ENCODE data around the gene ANKRD27.
"Not testable (repeated sequence)": the region's sequence is repeated elsewhere in the genome, so short reads cannot be mapped to it uniquely, and the experiment has no call there.

The ANKRD27 gene

DNA sequence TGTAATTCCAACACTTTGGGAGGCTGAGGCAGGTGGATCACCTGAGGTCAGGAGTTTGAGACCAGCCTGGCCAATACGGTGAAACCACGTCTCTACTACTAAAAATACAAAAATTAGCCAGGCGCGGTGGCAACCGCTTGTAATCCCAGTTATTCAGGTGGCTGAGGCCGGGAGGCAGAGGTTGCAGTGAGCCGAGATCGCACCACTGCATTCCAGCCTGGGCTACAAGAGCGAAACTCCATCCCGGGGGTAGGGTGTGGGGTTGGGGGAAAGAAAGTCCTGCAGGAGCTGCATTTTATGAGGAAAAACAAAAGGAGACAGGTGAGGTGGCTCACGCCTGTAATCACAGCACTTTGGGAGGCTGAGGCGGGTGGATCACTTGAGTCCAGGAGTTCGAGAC is 22.6 kb downstream of the ANKRD27 start:
- DNase-seq, result not testable (repeated sequence)

DNA sequence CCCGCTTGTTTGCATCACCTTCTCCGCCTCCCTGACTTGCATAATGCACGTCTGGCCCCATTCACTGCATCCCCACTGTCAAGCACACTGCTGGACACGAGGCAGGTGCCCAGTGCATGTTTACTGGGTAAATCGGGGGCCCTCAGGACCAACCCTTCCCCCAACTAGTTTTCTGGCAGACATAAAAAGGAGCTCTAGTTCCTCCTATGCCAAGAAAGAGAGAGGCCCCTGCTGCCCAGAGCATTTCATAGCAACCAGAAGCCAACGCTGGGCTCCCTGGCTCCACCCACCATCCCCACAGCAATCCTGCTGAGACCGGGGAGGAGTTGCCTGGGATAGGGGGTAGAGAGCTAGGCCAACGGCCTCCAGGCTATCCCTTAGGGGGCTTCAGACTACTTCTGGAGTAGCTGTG is 23.2 kb downstream of the ANKRD27 start:
- DNase-seq, result no peak

DNA sequence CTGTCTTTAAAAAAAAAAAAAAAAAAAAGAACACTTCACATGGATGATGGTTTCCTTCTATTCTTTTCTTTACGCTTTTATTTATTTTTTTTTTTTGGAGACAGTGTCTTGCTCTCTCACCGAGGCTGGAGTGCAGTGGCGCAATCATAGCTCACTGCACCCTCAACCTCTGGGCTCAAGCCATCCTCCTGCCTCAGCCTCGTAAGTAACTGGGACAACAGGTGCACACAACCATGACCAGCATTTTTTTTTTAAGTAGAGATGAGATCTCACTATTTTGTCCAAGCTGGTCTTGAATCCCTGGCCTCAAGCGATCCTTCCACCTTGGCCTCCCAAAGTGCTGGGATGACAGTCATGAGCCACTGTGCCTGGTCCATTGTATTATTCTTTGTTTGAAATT is 24.3 kb downstream of the ANKRD27 start:
- DNase-seq, result no peak

DNA sequence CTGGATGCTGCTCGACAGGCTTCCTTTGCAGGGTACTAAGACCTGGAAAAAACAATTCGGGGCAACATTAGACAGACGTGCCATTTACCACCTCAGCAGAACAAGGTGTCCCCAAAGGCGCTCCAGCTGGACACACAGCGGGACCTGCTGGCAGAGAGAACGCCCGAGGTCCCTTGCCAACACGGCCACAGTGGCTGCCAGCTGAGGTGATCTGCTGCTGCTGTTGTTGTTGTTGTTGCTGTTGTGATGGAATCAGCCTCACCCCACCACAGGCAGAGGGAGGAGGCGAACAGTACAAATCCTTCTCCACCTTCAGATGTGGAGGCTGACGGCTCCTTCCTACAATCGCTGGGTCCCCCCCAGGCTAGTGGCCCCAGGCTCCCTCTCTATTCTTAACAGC is 25.2 kb downstream of the ANKRD27 start:
- DNase-seq, result no peak

DNA sequence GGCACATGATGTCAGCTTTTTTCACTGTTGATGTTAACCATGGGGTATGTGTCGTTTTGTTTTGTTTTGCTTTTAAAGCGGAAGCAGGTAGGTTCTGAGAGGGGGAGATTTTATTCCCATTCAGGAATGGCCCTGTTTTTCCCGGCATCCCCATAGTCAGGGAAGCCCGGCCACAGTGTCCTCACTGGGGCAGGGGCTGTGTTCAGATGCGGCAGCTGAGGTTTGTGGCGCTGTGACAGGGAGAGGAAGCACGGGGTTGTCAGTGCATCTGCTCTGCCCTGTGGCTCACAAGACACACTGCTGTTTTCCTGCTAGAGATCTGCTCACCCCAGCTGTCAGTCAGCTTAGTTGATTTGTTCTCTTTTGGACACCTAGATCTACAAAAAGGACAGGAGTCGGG is 27.6 kb downstream of the ANKRD27 start:
- no peak for DNase-seq

DNA sequence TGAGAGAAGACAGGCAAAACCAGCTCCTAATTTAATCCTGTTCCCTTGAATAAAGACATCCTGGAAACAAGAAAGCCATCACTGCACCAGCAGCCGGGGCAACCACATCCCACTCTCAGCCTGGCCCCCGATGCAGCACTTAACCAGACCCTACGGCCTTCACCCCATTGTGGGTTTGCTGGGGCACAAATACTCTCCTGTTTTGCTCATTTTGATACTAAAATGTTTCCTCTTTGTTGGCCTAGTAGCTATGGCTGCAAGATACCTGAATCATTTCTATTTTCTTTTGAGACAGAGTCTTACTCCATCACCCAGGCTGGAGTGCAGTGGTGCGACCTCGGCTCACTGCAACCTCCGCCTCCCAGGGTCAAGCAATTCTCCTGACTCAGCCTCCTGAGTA is 28.4 kb downstream of the ANKRD27 start:
- DNase-seq, result peak; percentile 66

DNA sequence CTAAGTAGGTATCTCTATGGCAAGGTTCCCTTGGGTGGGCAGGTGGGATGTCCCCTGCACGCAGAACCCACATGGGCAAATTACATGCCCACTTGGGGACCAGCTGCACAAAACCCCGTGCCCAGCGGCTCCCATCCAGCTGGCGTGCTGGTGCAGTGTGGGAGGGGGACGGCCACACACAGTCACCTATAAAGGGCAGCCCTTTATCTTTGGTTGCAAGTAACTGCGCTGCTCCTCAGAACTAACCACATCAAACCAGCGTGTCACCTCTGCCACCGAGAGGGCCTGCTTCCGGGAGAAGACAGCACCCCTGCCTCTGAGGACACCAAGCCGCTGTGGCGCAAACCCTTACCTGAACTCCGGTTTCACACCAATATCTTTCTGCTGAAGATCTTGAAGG is 32.2 kb downstream of the ANKRD27 start:
- peak; percentile 63 for DNase-seq

DNA sequence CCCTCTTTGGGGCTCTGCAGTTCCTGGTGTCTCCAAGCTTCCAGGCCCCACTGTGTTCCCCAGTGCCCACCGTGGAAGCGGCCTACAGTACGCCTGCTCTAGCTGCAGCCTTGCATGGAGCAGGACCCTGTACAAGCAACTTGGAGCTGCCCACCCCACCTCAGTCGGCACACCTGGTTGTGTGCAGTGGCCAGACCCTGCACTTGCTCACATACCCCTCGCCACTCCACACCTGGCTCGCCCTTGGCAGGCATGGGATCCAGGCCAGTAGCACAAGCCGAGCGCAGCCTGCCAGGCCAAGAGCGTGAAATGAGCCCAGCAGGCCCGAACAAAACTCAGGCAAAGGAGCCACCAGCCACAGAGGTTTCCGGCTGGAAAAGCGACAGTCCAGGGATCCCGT is 36.4 kb downstream of the ANKRD27 start:
- DNase-seq, result no peak

DNA sequence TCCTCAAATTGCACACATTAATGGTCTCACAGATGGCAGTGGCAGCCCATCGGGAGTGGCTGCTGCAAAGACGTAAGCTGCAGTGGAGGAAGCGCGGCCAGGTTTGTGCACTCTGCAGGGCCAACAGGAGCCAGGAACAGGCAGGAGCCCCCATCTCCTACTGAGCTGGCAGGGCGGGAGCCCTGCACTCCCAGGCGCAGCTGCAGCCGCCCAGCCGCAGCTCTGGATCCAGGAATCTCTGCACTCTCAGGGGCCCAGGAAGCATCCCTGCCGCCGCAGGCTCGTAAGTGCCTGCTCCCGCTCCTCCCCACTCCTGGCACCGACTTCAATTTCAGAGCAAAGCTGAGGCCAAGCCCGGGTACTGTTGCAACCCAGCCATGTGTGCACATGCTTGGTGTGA is 37.5 kb downstream of the ANKRD27 start:
- DNase-seq, result no peak

DNA sequence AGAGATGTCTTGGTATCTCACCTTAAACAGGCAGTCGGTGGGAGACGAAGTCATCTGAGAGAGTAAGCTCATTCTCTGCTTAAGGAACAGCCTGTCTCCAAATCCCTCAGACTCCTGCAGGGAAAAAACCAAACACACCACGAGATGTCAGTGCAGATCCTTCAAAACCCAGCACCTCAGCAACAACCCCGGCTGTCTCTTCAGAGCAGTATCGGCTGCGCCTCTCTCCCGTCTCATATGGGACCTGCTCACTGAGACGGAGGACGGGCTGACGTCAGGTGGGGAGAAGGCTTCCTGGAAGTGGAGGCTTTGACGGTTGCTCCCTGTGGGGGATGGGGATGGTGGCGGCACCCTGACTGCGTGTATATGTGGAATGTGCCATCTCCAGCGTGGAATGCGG is 43.6 kb downstream of the ANKRD27 start:
- no peak for DNase-seq

DNA sequence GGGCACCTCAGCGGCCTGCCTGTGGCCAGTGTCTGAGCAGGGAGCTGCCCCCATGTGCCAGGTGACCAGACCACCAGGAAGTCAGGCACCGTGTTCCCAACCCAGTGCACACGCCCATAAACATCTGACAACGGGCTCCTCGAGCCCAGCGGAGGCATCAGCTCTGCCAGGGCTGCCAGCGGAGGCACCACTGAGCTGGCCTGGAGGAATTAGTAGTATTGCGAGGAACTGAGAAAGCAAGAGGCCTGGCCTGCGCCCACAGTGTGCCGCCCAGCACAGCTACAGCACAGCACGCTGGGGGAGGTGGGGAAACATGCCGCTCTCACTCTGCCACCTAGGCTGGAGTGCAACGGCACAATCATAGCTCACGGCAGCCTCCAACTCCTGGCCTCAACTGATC is 44.6 kb downstream of the ANKRD27 start:
- DNase-seq, result no peak

DNA sequence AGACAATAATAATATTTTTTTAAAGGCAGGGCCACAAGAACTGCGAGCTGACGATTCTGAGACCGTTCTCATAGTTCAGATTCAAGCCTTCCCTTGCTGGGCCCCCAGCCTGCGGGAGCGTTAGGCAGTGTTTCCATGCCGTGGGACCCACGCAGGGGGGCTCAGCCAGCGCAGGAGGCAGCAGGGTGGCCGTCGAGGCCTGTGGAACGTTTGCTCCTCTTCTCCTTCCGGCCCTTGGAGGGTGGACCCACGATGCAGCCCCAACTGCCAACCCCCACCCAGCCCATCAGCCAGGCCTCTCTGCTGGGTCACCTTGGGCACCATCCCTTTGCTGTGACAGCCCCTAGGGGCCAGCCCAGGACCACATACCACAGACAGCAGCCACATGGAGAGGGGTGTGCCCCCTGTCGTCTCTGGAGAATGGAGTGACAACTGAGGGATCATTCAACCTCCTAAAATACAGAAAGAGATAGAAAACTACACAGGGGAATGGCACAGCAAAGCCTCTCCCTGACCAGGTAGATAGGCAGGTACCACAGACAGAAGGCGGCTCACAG is 47.2 kb downstream of the ANKRD27 start:
- no peak for DNase-seq

DNA sequence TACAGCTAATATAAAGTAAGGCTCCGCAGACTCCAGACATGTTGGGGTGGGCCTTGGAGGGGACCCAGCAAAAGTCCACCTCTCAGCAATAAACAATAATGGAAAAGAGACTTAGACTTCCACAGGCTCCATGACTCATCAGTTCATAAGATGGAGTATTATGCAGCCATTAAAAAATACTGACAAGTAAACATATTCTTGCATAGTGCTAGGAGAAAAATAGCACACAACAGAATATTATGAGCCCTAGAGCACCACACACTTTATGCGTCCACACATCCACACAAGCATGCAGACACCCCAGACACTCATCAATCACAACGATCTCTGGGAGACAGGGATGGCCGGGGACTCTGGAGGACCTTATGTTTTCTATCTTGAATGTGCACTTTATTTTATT is 48.0 kb downstream of the ANKRD27 start:
- no peak for DNase-seq

DNA sequence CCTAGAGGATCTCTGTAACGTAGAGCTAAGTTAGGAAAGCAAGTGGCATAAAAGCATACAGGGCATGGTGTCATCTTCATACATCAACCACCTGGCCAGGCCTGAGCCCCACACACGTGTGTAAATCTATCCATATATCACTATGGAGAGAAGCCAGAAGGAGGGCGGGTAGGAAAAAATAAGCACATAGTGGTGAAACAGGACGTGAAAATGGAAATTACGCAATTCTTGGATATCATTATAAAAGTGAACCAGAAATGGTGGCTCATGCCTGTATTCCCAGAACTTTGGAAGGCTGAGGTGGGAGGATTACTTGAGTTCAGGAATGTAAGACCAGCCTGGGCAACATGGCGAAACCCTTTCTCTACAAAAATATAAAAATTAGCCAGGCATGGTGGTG is 50.6 kb downstream of the ANKRD27 start:
- no peak for DNase-seq

DNA sequence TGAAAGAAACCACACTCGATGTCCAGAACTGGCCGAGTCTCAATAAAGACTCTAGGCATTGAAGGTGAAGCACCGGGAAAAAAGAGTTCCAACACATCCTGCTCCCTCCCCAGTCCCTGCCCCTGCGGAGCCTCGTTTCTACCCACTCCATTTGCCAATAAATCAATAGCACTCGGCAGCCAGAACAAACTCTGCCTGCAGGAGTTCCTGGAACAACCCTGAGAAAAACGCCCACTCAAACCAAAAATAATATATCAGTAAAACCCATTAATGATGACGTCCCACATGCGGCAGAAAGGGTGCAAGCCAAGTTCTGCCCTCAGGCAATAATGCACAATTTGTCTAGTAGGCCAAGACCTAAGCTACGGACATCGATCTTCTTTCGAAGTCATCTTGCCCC is 53.0 kb downstream of the ANKRD27 start:
- no peak for DNase-seq

DNA sequence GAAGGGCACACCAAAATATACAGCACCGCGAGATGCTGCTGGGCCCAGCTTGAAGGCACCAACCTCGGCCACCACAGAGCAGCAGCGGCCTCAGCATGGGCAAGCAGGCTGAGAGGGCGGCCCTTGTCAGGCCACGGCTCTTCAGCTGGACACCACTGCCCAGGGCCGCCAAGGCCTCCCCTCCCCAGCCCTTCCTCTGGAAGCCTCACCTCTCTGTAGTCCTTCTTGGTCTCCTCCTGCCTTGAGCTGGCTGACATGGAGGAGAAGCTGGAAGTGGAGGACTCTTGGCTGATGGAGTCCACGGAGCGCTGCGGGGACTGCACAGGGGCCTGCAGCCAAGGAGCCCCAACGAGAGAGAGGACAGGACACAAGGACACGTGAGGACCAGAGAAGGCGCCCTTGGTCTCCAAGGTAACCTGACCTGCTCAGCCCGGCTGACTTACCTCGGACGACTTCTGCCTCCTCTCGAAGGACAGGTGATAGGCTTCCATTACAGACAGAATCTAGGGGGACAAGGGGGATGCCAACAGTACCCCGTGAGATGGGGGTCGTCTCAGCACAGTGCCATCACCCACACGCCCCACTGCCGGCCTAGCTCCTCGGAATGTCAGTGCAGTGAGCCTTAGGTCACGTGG is 55.8 kb downstream of the ANKRD27 start:
- DNase-seq, result no peak

DNA sequence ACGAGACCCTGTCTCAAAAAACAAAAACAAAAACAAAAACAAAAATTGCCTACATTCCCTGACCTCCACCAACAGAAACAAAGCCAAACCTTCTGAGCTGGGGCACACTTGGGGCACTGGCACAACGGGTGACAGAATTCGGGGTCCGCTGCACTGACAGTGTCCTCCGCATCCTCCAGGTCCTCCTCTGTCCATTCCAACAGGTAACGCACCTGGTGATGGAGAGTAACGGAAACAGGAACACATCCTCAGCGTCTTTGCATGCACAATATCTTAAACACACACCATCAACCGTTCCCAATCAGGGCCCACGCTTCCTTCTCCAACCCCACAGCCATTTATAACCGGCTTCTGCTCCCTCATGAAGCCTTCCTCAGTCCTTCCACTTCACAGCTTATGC is 59.4 kb downstream of the ANKRD27 start:
- no peak for DNase-seq

DNA sequence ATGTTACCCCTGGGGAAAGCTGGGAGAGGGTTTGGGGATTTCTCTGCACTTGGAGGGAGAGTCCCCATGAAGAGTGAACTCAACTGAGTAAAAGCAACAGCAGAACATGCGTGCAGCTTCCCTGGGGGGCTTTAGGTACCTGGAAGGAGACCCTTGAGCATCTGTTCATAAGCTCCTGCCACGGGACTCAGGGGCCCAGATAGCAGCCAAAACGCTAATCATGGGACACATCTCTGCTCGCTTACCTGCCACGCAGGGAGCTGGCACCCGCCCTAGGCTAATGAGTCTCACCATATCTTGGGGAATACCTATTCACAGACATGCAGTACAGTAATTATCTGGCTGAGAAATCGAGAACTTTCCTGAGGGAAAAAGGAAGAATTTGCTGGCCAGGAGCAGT is 60.1 kb downstream of the ANKRD27 start:
- no peak for DNase-seq

DNA sequence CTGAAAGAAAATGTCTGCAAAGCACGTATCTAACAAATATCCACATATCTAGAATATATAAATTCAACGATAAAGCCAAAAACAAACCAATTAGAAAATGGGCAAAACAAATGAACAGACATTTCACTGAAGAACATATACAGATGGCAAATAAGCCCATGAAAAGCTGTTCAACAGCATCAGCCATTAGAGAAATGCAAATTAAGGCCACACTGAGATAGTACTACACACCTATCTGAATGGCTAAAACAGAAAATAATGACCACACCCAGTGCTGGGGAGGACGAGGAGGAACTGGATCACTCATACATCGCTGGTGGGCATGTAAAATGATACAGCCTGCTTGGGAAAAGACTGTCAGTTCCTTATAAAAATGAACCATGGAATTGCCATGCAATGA is 62.0 kb downstream of the ANKRD27 start:
- no peak for DNase-seq

DNA sequence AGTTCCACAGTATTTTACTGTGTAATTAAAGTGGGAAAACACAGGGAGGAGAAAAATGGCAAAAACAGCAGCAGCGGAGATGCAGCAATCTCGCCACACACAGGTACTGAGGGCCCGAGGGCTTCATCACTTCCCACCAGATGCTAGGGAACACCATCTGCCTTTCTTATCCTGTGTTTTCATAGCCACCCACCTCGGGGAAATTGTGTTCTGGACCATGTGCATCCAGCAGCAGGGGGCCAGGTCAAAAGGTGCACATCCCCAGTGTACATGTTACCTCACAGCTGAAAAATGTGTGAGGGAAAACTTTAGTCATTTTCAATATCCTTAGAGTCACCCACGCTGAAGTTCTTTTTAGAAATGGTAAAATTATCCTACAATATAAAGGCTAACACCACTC is 63.8 kb downstream of the ANKRD27 start:
- DNase-seq, result no peak

DNA sequence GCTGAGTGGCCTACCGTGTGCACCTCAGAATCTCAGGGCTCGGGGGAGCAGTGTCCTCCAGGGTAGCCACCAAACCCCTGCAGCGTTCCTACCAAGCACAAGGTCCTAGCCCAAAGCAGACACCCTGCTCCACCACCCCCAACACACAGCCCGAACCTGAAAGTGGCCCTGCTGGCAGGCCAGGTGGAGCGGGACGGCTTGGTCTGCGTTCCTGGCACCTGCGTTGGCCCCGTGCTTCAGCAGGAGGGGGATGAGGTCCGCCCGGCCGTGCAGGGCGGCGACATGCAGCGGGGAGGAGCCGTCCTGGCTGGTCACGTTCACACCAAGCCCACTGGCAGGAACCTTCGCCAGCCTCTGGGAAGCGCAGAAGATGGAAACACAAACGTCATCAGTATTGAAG is 67.5 kb downstream of the ANKRD27 start:
- DNase-seq, result no peak

DNA sequence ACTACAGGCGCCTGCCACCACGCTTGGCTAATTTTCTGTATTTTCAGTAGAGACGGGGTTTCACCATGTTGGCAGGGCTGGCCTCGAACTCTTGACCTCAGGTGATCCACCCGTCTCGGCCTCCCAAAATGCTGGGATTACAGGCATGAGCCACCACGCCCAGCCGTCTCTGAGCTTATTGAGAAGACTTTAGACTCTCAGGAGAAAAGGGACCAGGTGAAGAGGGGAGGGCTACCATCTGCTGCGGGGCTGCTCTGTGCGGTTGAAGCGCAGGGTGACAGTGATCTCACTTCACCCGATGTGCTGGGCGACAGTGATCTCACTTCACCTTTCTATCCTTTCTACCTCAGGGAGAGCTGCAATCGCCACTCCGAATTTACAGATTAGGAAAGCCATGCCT is 68.7 kb downstream of the ANKRD27 start:
- DNase-seq, result no peak

DNA sequence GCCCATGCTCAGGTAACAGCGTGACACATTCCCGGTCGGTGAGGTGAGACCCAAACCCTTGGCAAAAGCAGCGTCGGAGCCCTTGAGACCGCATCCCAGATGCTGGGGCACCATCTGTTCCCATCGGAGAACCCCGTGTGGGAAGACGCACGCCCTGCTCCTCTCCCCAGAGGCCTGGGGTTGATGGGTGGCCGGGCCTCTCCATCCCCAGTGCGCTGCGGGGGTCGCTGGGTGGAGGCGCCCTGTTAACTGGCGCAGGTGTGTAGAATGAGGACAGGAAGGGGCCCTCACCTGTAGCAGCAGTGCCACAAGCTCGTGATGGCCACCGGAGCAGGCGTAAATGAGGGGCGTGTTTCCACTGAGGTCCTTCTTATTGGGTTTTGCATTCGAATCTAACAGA is 69.4 kb downstream of the ANKRD27 start:
- DNase-seq, result no peak

DNA sequence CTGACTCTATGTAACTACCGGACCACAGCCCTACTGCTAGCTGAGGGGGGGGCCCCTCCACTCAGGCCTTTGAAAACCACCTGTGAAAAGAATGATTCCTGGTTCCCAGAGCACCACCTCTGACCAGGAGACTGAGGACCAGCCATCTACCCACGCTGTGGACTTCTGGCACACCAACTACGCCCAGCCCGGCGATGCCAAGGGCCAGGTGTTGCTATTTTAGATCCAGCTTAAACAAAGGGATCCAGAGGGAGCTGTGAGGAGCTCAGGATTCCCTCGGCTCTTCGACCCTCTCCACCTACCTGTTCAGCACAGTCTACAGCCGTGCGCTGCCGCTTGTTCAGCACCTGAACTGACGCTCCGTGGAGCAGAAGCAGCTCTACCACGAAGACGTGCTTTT is 71.0 kb downstream of the ANKRD27 start:
- no peak for DNase-seq

DNA sequence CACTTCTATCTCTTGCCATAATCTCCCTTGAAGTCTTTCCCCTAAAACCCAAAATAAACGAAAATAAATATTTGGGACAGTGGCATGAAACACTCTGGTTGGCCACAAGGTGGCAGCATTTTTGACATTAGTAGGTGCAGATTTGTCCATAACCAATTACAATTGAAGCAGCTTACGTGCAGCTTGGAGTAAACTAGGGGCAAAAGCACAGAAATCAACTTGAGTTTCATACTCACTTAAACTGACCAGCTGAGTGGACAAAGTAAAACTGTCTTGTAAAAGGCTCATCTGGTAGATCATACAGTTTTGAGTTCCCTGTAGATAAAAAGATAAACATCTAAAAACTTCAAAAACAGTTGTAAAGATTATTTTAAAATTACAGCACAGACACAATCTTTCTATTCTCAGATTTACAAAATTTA is 75.2 kb downstream of the ANKRD27 start:
- peak; percentile 62 for DNase-seq

DNA sequence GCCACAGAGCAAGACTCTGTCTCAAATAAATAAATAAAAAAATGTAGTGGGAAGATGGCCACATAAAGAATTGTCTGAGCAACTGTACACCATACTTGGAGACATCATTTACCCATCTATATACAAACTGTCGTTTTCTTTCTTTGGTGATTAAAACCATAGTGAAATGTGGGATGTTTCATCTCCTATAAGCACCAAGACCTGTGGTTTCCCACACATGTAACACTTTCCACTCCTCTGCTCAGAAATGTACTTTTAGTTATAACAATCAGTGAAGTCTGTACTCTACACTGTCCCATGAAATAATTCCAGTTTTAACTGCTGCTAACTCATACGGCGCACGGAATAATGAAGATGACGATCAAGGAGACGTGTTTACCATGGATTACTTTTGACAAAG is 75.7 kb downstream of the ANKRD27 start:
- no peak for DNase-seq

Data from activated CD4-positive, alpha-beta T cell treated with anti-CD3 and anti-CD28 coated beads, Interleukin-2, amount 50 U/mL, for 16 hours (primary cell).